ENCODE data around the gene AFF2. TPM values are rescaled to one million over a fixed set of nuclear protein-coding genes. Genes with fewer than 3 reads are reported as not detected.
"Not testable (repeated sequence)": the region's sequence is repeated elsewhere in the genome, so short reads cannot be mapped to it uniquely, and the experiment has no call there.

Gene AFF2
- total RNA-seq, 1 experiment from 2014 or later, result 2.0 TPM

GRCh38 chrX:148865277-148866210 lies 365.1 kb downstream of the AFF2 start:
- in situ Hi-C loops (cut with HindIII; ENCODE audit: low pct_unique_long_range_greater_than_20kb, low sequenced_read_pairs), result no loop called here
- DNase-seq (ENCODE audit: low read depth), result no peak

DNA sequence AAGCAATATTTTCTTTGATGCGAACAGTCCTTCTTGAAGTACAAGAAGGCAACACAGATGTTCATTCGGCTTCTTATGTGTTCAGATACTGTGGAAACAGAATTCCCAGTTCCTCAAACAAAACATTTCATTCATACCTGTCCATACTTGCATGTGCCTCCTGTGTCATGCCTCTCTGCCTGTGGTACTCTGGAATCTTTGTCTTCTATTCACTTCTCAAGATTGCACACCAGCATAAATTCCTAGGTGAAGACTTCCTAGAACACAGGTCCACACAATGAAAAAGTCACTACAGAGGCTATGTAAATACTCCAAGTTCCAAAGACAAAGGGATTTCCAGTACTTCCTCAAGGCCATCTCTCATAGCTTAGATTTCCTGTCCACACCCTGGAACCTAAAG lies 367.2 kb downstream of the AFF2 start:
- in situ Hi-C loops (cut with HindIII; ENCODE audit: low pct_unique_long_range_greater_than_20kb, low sequenced_read_pairs), result no loop called here
- DNase-seq (ENCODE audit: low read depth), result no peak

- in situ Hi-C loops (cut with HindIII; ENCODE audit: low pct_unique_long_range_greater_than_20kb, low sequenced_read_pairs), result no loop called here
- no peak for DNase-seq (ENCODE audit: low read depth)
Measured at GRCh38 chrX:148871422-148872160, 371.2 kb downstream of the AFF2 start.

GRCh38 chrX:148872161-148872535 lies 371.7 kb downstream of the AFF2 start:
- in situ Hi-C loops (cut with HindIII; ENCODE audit: low pct_unique_long_range_greater_than_20kb, low sequenced_read_pairs), result no loop called here
- DNase-seq (ENCODE audit: low read depth), result no peak

- in situ Hi-C loops (cut with HindIII; ENCODE audit: low pct_unique_long_range_greater_than_20kb, low sequenced_read_pairs), result no loop called here
- DNase-seq (ENCODE audit: low read depth), result no peak
Measured at GRCh38 chrX:148872881-148873280, 372.5 kb downstream of the AFF2 start.

- no peak for DNase-seq (ENCODE audit: low read depth)
- in situ Hi-C loops (cut with HindIII; ENCODE audit: low pct_unique_long_range_greater_than_20kb, low sequenced_read_pairs), result no loop called here
Measured at GRCh38 chrX:148874636-148875246, 374.3 kb downstream of the AFF2 start.

- no peak for DNase-seq (ENCODE audit: low read depth)
- in situ Hi-C loops (cut with HindIII; ENCODE audit: low pct_unique_long_range_greater_than_20kb, low sequenced_read_pairs), result no loop called here
Measured at GRCh38 chrX:148878371-148878770, 378.0 kb downstream of the AFF2 start.

GRCh38 chrX:148885203-148885602 lies 384.8 kb downstream of the AFF2 start:
- in situ Hi-C loops (cut with HindIII; ENCODE audit: low pct_unique_long_range_greater_than_20kb, low sequenced_read_pairs), result no loop called here

GRCh38 chrX:148893395-148893794 lies 393.0 kb downstream of the AFF2 start:
- in situ Hi-C loops (cut with HindIII; ENCODE audit: low pct_unique_long_range_greater_than_20kb, low sequenced_read_pairs), result no loop called here
- no peak for DNase-seq (ENCODE audit: low read depth)

More at GRCh38 chrX:148885203-148885602, 384.8 kb downstream of the AFF2 start:
- DNase-seq (ENCODE audit: low read depth), result no peak

GRCh38 chrX:148902581-148902980 lies 402.2 kb downstream of the AFF2 start:
- in situ Hi-C loops (cut with HindIII; ENCODE audit: low pct_unique_long_range_greater_than_20kb, low sequenced_read_pairs), result no loop called here
- DNase-seq (ENCODE audit: low read depth), result no peak

DNA sequence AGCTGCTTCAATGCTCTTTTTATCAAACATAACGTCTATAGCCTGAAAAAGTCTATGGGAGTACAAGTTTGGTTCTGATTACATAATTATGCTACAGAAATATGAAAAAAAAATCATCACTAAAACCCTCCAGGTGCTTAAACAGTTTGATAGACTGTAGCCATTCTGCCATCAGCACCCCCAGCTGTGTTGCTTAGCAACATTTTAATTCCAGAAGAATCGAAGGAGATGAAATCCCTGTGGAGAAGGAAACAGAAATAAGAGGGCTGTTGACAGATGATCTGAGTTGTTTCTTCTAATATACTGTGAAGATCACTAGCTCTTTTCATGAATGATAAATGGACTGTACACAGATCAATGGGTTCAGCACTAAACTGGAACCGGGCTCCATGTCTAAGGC lies 402.8 kb downstream of the AFF2 start:
- in situ Hi-C loops (cut with HindIII; ENCODE audit: low pct_unique_long_range_greater_than_20kb, low sequenced_read_pairs), result no loop called here
- no peak for DNase-seq (ENCODE audit: low read depth)

DNA sequence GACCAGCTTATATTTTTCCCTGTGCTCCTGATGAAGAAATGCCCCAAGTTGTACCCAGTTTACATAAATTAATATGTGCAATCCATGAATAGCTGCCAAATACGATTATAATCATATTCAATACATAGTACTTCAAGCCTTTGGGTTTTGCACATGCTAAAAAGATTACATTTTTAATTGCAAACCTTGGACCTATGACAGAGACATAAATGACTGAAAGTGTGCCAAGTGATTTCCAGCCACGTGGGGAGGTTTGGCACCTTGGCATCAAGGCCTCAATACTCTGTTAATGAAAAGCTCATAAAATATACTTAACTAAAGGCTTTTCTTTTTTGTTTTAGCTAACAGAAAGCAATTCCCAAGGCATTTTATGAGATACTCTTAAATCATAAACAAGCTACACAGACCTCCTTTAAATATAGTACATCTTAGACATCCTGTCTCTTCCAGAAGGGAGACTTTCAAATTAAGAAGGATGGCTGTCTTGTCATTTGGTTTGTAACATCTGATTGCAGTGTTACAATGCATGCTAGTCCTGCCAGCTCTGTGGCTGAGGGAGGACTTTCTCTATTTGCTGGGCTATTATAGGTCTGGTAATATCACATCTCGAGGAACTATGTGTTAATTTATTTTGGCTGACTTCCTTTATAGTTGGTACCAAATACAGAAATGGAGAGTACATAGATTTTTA lies 404.1 kb downstream of the AFF2 start:
- no peak for DNase-seq (ENCODE audit: low read depth)
- in situ Hi-C loops (cut with HindIII; ENCODE audit: low pct_unique_long_range_greater_than_20kb, low sequenced_read_pairs), result no loop called here

GRCh38 chrX:148905400-148905799 lies 405.0 kb downstream of the AFF2 start:
- in situ Hi-C loops (cut with HindIII; ENCODE audit: low pct_unique_long_range_greater_than_20kb, low sequenced_read_pairs), result no loop called here
- no peak for DNase-seq (ENCODE audit: low read depth)

- in situ Hi-C loops (cut with HindIII; ENCODE audit: low pct_unique_long_range_greater_than_20kb, low sequenced_read_pairs), result not testable (repeated sequence)
Measured at GRCh38 chrX:148906628-148907027, 406.2 kb downstream of the AFF2 start.

DNA sequence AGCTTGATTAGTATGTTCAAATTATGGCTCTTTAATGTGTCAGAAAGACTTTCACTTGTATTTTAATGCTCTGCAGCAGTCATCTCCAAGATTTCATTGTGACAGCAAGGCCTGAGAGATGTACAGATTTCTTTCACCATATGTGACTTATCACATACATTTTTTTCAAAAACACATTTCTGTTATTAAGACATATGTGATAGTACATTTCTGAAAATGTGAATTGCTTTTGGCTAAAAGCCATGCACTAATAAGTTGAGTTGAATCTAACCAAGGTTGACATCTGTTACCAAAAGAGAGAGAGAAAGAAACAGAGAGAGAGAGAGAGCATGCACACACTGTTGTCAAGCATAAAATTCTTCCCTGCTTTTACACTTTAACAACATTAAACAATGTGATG lies 409.3 kb downstream of the AFF2 start:
- in situ Hi-C loops (cut with HindIII; ENCODE audit: low pct_unique_long_range_greater_than_20kb, low sequenced_read_pairs), result no loop called here
- no peak for DNase-seq (ENCODE audit: low read depth)

More at GRCh38 chrX:148906628-148907027, 406.2 kb downstream of the AFF2 start:
- DNase-seq (ENCODE audit: low read depth), result not testable (repeated sequence)

DNA sequence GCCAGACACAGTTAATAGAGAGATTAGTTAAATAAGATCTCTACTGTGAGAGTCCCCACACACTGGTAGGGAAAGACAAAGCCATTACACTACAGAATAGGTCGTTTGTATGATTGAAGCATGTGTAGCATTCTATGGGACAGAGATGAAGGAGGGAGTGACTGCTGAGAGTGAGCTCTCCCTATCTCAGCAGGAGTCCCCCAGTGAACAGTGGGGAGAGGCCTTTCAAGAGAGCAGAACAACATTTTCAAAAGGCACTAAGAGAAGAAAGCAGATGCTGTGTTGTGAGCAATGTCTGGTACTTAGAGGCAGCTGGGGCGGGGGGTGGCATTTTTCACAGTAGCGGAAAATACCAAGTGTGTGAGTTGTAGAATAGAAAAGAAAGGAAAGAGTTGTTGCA lies 413.6 kb downstream of the AFF2 start:
- in situ Hi-C loops (cut with HindIII; ENCODE audit: low pct_unique_long_range_greater_than_20kb, low sequenced_read_pairs), result no loop called here
- DNase-seq (ENCODE audit: low read depth), result no peak

DNA sequence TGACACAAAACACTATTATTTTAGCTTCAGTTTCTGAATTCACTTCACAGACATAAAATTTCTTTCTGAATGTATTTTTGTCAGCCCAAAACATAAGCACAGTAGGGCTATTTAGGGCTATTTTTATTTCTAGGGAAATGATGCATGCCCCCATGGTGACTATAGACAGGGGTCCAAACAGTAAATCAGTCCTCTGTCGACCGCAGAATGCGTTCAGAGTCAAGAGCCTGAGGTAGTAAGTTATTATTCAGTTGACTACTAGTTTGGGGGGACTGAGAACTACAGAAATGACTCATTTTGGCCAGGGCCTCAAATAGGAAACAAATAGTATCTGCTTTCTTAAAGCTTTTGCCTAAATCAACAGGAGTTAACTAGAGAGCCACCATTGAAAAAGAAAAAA lies 414.4 kb downstream of the AFF2 start:
- no peak for DNase-seq (ENCODE audit: low read depth)
- in situ Hi-C loops (cut with HindIII; ENCODE audit: low pct_unique_long_range_greater_than_20kb, low sequenced_read_pairs), result no loop called here

DNA sequence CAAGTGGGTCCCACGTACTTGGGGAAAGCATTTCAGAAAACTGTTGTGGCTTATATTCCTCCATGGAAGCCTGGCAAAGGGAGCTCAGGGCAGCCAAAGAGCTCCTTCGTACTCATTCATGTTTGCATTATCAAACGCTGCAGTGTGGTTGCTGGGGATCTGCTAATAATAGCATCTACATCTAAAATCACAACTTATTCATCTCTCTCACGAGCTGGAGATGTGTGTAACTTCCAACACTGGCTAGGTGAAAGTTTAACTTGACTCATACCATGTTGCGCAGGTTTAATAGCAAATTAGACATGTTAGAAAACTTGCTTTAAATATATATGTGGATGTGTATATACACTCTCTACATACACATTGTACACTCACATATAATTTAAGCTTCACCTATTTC lies 415.1 kb downstream of the AFF2 start:
- in situ Hi-C loops (cut with HindIII; ENCODE audit: low pct_unique_long_range_greater_than_20kb, low sequenced_read_pairs), result no loop called here
- no peak for DNase-seq (ENCODE audit: low read depth)
